Right lobe of liver (tissue), 6 donors: ENCODE data around the gene MYCBP2. TPM values are rescaled to one million over a fixed set of nuclear protein-coding genes. Genes with fewer than 3 reads are reported as not detected.

Experiments used
- ATAC-seq, 4 donors: fragments of 200-7000 bp; cut with Tn5 transposase; one replicate each; pipeline ENCODE4 v1.9.1; 2020; ENCODE audit warnings: mild to moderate bottlenecking in 4 of 4, moderate library complexity in 4 of 4
- DNase-seq, 3 donors: peaks; one replicate each; pipeline ENCODE4 v3.0.0-alpha.2; 2020
- H3K27ac ChIP-seq, 3 donors: fragments of 200-600 bp; one replicate each; pipeline ENCODE4 v1.8.0; 2022
- H3K27me3 ChIP-seq, 2 donors: fragments of 200-600 bp; one replicate each; pipeline ENCODE4 v1.8.0; 2022
- H3K36me3 ChIP-seq, 4 donors: fragments of 200-600 bp; sonication (generic) in 1 of 4; one replicate each; pipeline versions ENCODE4 v1.5.1 to v1.8.0; 2017 to 2022; ENCODE audit warnings: control low read depth in 1 of 4
- H3K4me1 ChIP-seq, 4 donors: fragments of 200-600 bp; sonication (generic) in 1 of 4; one replicate each; pipeline versions ENCODE4 v1.5.1 to v1.8.0; 2017 to 2022; ENCODE audit warnings: control low read depth in 1 of 4
- H3K4me3 ChIP-seq, 3 donors: fragments of 200-600 bp; one replicate each; pipeline ENCODE4 v1.8.0; 2022
- H3K9me3 ChIP-seq, 4 donors: fragments of 200-600 bp; sonication (generic) in 1 of 4; one replicate each; pipeline versions ENCODE4 v1.5.1 to v1.8.0; 2017 to 2022; ENCODE audit warnings: control low read depth in 1 of 4
- CTCF ChIP-seq, 4 donors: fragments of 200-600 bp in 3 of 4; fragments of 450-650 bp in 1 of 4; IDR thresholded peaks; one replicate each; pipeline versions ENCODE4 v1.5.1 to v1.8.0; 2016 to 2022; ENCODE audit warnings: antibody characterized with exemption in 4 of 4, mild to moderate bottlenecking in 2 of 4
- POLR2A ChIP-seq: fragments of 450-650 bp; IDR thresholded peaks from one replicate; pipeline ENCODE4 v1.6.1; 2017; ENCODE audit warnings: antibody characterized with exemption, mild to moderate bottlenecking
- WGBS: methylation state at CpG from one replicate; pipeline ENCODE4 v1.1.6; 2018; ENCODE audit warnings: low coverage, low lambda C conversion rate; ENCODE audit not compliant: insufficient coverage; ENCODE audit errors: missing lambda C conversion rate; 5-methylcytosine and 5-hydroxymethylcytosine counted together
- intact Hi-C, 2 donors: fragments of 100-400 bp; cut with DNase I; formaldehyde crosslinking; loops; one replicate each; pipeline versions ENCODE4 v1.11.2 to v1.14.1; 2022
- total RNA-seq, 6 experiments: library from RNA; depleted of rRNA in 2 of 6; stranded (reverse); fragments of >200 nt in 2 of 6; fragmentation: NEBNext Ultra II Directional in 3 of 6; extraction: Animal tissue kit (Norgen Biotek cat#: 25700) in 3 of 6; gene quantifications; one replicate each; pipeline versions ENCODE4 v1.1.0 to v1.2.4, GENCODE V29; 2016 to 2023
- donor health status: DM: no; HTN: yes; CAD: no.
- donor health status: DM: no; HTN: no; CAD: no.
- donor health status: DM: no; HTN: no; CAD: no.
- donor health status: DM: no; HTN: yes; CAD: no.
- donor health status: DM: no; HTN: yes; CAD: no.

The MYCBP2 gene
- total RNA-seq, 6 experiments from 2014 or later = 27.8 to 50.1 (median 43.2) TPM

- Histone ChIP-seq H3K27me3 (no peaks in the 10 kb centered on the region), H3K4me3 (no peak overlapping the region), H3K4me1 (no peaks in the 10 kb centered on the region), H3K27ac (no peak overlapping the region), H3K9me3 (no peaks in the 10 kb centered on the region), H3K36me3 (peaks cover 0 to 6% (median 0%) of the 10 kb centered on the region in 4 donors)
- ATAC-seq (no peak), DNase-seq (no peak)
- intact Hi-C loops = no loop called here
- no peak for TF ChIP-seq POLR2A
- TF ChIP-seq CTCF (IDR thresholded peaks at IDR 0.05) = no peak
Observed at GRCh38 chr13:77114271-77114670, 212.6 kb downstream of the MYCBP2 start.

GRCh38 chr13:77113496-77113895, 213.4 kb downstream of the MYCBP2 start:
- Histone ChIP-seq H3K27me3 (no peaks in the 10 kb centered on the region), H3K36me3 (peaks cover 0 to 6% (median 0%) of the 10 kb centered on the region in 4 donors), H3K4me1 (no peaks in the 10 kb centered on the region), H3K9me3 (no peaks in the 10 kb centered on the region), H3K4me3 (no peak overlapping the region), H3K27ac (no peak overlapping the region)
- no peak for DNase-seq
- intact Hi-C loops = no loop called here
- TF ChIP-seq POLR2A = no peak
- TF ChIP-seq CTCF (IDR thresholded peaks at IDR 0.05) = no peak
- ATAC-seq = no peak

- H3K27me3 ChIP-seq = no peaks in the 10 kb centered on the region
- no peak for TF ChIP-seq CTCF (IDR thresholded peaks at IDR 0.05)
- no peak for TF ChIP-seq POLR2A
- H3K36me3 ChIP-seq = no peaks in the 10 kb centered on the region
- WGBS = 100% methylated on average over 2 of the region's 2 CpGs
- H3K9me3 ChIP-seq = no peaks in the 10 kb centered on the region
- DNase-seq (no peak), ATAC-seq (no peak)
- intact Hi-C loops = no loop called here
- H3K4me1 ChIP-seq = no peaks in the 10 kb centered on the region
- no peak overlapping the region for H3K27ac ChIP-seq
- H3K4me3 ChIP-seq = no peak overlapping the region
Observed at GRCh38 chr13:77105051-77105450, 221.8 kb downstream of the MYCBP2 start.

GRCh38 chr13:77099415-77099814, 227.5 kb downstream of the MYCBP2 start:
- no peaks in the 10 kb centered on the region for H3K27me3 ChIP-seq
- H3K4me3 ChIP-seq = no peak overlapping the region
- TF ChIP-seq POLR2A = no peak
- no peak for TF ChIP-seq CTCF (IDR thresholded peaks at IDR 0.05)
- H3K27ac ChIP-seq = no peak overlapping the region
- WGBS = 89% methylated on average over 3 of the region's 3 CpGs
- no peaks in the 10 kb centered on the region for H3K4me1 ChIP-seq
- no peak for ATAC-seq
- no peaks in the 10 kb centered on the region for H3K9me3 ChIP-seq
- DNase-seq = no peak
- intact Hi-C loops = no loop called here
- peaks cover 0 to 20% (median 3%) of the 10 kb centered on the region in 4 donors for H3K36me3 ChIP-seq

- Histone ChIP-seq H3K9me3 (no peaks in the 10 kb centered on the region), H3K27me3 (no peaks in the 10 kb centered on the region), H3K27ac (no peak overlapping the region), H3K36me3 (peaks cover 0 to 37% (median 8%) of the 10 kb centered on the region in 4 donors), H3K4me1 (no peaks in the 10 kb centered on the region), H3K4me3 (no peak overlapping the region)
- intact Hi-C loops = no loop called here
- TF ChIP-seq POLR2A = no peak
- DNase-seq (no peak), ATAC-seq (no peak)
- 95% methylated on average over 3 of the region's 4 CpGs for WGBS
Observed at GRCh38 chr13:77095288-77095687, 231.6 kb downstream of the MYCBP2 start.
